Gastroesophageal sphincter (tissue), 4 donors: ENCODE measurements around the gene TBC1D2B. TPM values are rescaled to one million over a fixed set of nuclear protein-coding genes. Genes with fewer than 3 reads are reported as not detected.

Source experiments
- ATAC-seq: fragments of 150-250 bp; one replicate; pipeline ENCODE4 v1.9.1; 2016; ENCODE audit warnings: mild to moderate bottlenecking, moderate library complexity
- H3K27ac ChIP-seq, 4 donors: fragments of 200-600 bp; sonication (generic) in 3 of 4; 1 replicate in 3 of 4; 2 replicates in 1 of 4; pipeline ENCODE4 v1.5.1; 2016 to 2019
- H3K27me3 ChIP-seq: fragments of 200-600 bp; sonication (generic); one replicate; pipeline ENCODE4 v1.5.1; 2019
- H3K36me3 ChIP-seq, 2 donors: fragments of 200-600 bp; sonication (generic); one replicate each; pipeline ENCODE4 v1.5.1; 2019; ENCODE audit warnings: control low read depth in 1 of 2
- H3K4me1 ChIP-seq, 3 donors: fragments of 200-600 bp; sonication (generic); 1 replicate in 2 of 3; 2 replicates in 1 of 3; pipeline ENCODE4 v1.5.1; 2016 to 2019; ENCODE audit warnings: control low read depth in 2 of 3
- H3K4me3 ChIP-seq, 2 donors: fragments of 200-600 bp; sonication (generic); one replicate each; pipeline ENCODE4 v1.5.1; 2019; ENCODE audit warnings: mild to moderate bottlenecking in 1 of 2, moderate library complexity in 1 of 2
- H3K9me3 ChIP-seq, 3 donors: fragments of 200-600 bp; sonication (generic); one replicate each; pipeline ENCODE4 v1.5.1; 2017 to 2019; ENCODE audit warnings: control low read depth in 2 of 3
- CTCF ChIP-seq, 4 experiments: fragments of 200-600 bp in 2 of 4; fragments of 450-650 bp in 2 of 4; sonication (generic) in 1 of 4; IDR thresholded peaks; one replicate each; pipeline ENCODE4 v1.5.1; 2017 to 2019; ENCODE audit warnings: antibody characterized with exemption in 4 of 4, mild to moderate bottlenecking in 2 of 4, moderate library complexity in 2 of 4
- EP300 ChIP-seq: sonication (generic); formaldehyde crosslinking; IDR thresholded peaks from one replicate; pipeline ENCODE4 v1.6.1; 2017; ENCODE audit warnings: antibody characterized with exemption, mild to moderate bottlenecking
- POLR2A ChIP-seq, 2 donors: fragments of 450-650 bp; IDR thresholded peaks; one replicate each; pipeline ENCODE4 v1.6.1; 2017; ENCODE audit warnings: antibody characterized with exemption in 2 of 2, mild to moderate bottlenecking in 2 of 2, moderate library complexity in 1 of 2
- POLR2AphosphoS5 ChIP-seq: sonication (generic); formaldehyde crosslinking; IDR thresholded peaks from one replicate; pipeline ENCODE4 v1.6.1; 2017; ENCODE audit warnings: antibody characterized with exemption
- WGBS, 2 donors: methylation state at CpG; one replicate each; pipeline ENCODE4 v1.1.5; 2018; ENCODE audit warnings: low coverage in 1 of 2; 5-methylcytosine and 5-hydroxymethylcytosine counted together
- total RNA-seq, 4 donors: library from RNA; depleted of rRNA; stranded (reverse); fragments of >200 nt; gene quantifications; one replicate each; pipeline ENCODE4 v1.1.0, GENCODE V29; 2016

Gene TBC1D2B
- total RNA-seq, 4 donors from 2014 or later, result 36.9 to 51.7 (median 46.5) TPM

GRCh38 chr15:78032671-78033070 is 44.8 kb downstream of the TBC1D2B start:
- TF ChIP-seq POLR2AphosphoS5 (no peak), POLR2A (IDR thresholded peaks at IDR 0.05) (no peak), EP300 (no peak), CTCF (IDR thresholded peaks at IDR 0.05) (no peak)
- ATAC-seq, result no peak
- H3K9me3 ChIP-seq, result no peaks in the 10 kb centered on the region
- WGBS, 2 donors, result 76 to 82% methylated on average over 4 of the region's 4 CpGs
- H3K27me3 ChIP-seq, result no peaks in the 10 kb centered on the region
- H3K4me3 ChIP-seq, result no peak overlapping the region
- no peak overlapping the region for H3K27ac ChIP-seq
- peaks cover 0 to 49% (median 23%) of the 10 kb centered on the region in 3 donors for H3K4me1 ChIP-seq
- peaks cover 0 to 27% of the 10 kb centered on the region in 2 donors for H3K36me3 ChIP-seq

GRCh38 chr15:78024883-78025282 is 52.6 kb downstream of the TBC1D2B start:
- TF ChIP-seq EP300, result no peak
- TF ChIP-seq POLR2AphosphoS5, result no peak
- TF ChIP-seq CTCF (IDR thresholded peaks at IDR 0.05), result no peak
- no peak for TF ChIP-seq POLR2A (IDR thresholded peaks at IDR 0.05)
- Histone ChIP-seq H3K27ac (peak overlapping the region in 2 of 4 donors; percentile 48 to 65), H3K9me3 (no peaks in the 10 kb centered on the region), H3K4me1 (peaks cover 0 to 39% (median 13%) of the 10 kb centered on the region in 3 donors), H3K36me3 (peaks cover 0 to 95% of the 10 kb centered on the region in 2 donors), H3K4me3 (no peak overlapping the region), H3K27me3 (no peaks in the 10 kb centered on the region)
- no peak for ATAC-seq
- WGBS, 2 donors, result 63 to 81% methylated on average over 1 to 2 of the region's 2 CpGs

DNA sequence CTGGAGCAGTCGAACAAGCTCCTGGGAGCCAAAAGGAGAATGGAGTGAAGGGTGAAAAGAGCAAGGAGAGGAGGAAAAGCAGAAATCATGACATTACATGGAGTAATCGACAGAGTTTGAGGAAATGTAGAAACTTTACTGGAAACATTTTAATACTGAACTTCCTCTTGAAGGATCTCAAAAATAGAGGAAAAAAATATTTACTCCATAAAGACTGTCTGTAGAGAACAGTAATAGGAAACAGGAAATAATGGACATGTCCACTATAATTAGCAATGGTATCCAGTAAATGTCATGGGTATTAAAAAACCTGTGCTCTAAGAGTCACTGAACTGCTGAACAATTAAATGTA is 53.0 kb downstream of the TBC1D2B start:
- H3K4me1 ChIP-seq, result peaks cover 0 to 39% (median 13%) of the 10 kb centered on the region in 3 donors
- no peak for ATAC-seq
- no peak for TF ChIP-seq POLR2A (IDR thresholded peaks at IDR 0.05)
- no peak for TF ChIP-seq POLR2AphosphoS5
- peaks cover 0 to 92% of the 10 kb centered on the region in 2 donors for H3K36me3 ChIP-seq
- no peaks in the 10 kb centered on the region for H3K9me3 ChIP-seq
- 33 to 43% methylated on average over 1 to 2 of the region's 2 CpGs for WGBS, 2 donors
- no peak overlapping the region for H3K4me3 ChIP-seq
- no peaks in the 10 kb centered on the region for H3K27me3 ChIP-seq
- H3K27ac ChIP-seq, result peak overlapping the region in 2 of 4 donors; percentile 65 to 78

GRCh38 chr15:78023865-78024518 is 53.5 kb downstream of the TBC1D2B start:
- WGBS, 2 donors, result 60 to 71% methylated on average over 2 to 9 of the region's 17 CpGs
- Histone ChIP-seq H3K36me3 (peaks cover 0 to 87% of the 10 kb centered on the region in 2 donors), H3K27ac (peak overlapping the region in 3 of 4 donors; percentile 65 to 78 (median 72)), H3K27me3 (no peaks in the 10 kb centered on the region), H3K9me3 (no peaks in the 10 kb centered on the region), H3K4me3 (no peak overlapping the region), H3K4me1 (peaks cover 0 to 39% (median 13%) of the 10 kb centered on the region in 3 donors)
- TF ChIP-seq CTCF (IDR thresholded peaks at IDR 0.05), result no peak
- peak; percentile 52 for TF ChIP-seq POLR2AphosphoS5
- no peak for TF ChIP-seq POLR2A (IDR thresholded peaks at IDR 0.05)
- ATAC-seq, result peak; percentile 94

DNA sequence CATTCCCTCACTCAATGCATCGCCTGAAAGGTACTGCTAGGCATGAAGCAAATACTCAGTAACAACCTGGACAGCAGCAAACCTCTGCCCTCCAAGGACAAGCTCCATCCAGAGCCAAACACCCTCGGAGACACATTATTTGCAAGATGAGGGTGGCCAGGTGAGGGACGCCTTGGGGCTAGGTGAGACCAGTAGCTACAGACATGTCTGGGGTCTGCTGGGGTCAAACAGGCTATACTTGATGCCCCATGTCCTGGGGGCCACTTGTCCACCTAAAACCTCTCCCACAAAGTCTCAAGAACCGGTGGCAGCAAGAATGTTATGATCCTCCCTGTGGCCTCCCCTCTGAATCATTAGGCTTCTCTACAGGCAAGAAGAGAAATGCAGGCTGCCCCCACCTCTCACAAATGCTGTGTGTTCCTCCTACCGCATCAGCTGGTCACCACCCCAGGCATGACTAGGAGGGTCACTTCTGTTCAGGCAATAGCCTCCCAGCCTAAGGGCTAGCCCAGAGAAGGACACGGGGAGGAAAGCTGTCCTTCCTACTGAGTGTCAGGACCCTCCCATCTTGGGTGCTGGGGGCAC is 54.3 kb downstream of the TBC1D2B start:
- Histone ChIP-seq H3K4me3 (no peak overlapping the region), H3K27ac (peak overlapping the region in 3 of 4 donors; percentile 65 to 78 (median 72)), H3K36me3 (peaks cover 0 to 79% of the 10 kb centered on the region in 2 donors), H3K4me1 (peaks cover 0 to 39% (median 13%) of the 10 kb centered on the region in 3 donors), H3K27me3 (no peaks in the 10 kb centered on the region), H3K9me3 (no peaks in the 10 kb centered on the region)
- no peak for ATAC-seq
- 75 to 100% methylated on average over 2 to 3 of the region's 6 CpGs for WGBS, 2 donors
- TF ChIP-seq EP300, result no peak
- TF ChIP-seq CTCF (IDR thresholded peaks at IDR 0.05), result no peak
- TF ChIP-seq POLR2AphosphoS5, result no peak
- no peak for TF ChIP-seq POLR2A (IDR thresholded peaks at IDR 0.05)
